ENCODE results near the gene JKAMP. TPM values are rescaled to one million over a fixed set of nuclear protein-coding genes. Genes with fewer than 3 reads are reported as not detected.
A peak's percentile ranks its signal among the peaks of the same experiment; 100 is the strongest.

JKAMP gene
- 29.7 and 35.8 TPM in 2 replicates for total RNA-seq (2022)
- percentile 83 among the genes with signal in this experiment for Bru-seq, nascent RNA
- percentile 90 among the genes with signal in this experiment for BruChase-seq, experiment 1, labeled RNA remaining after a 6-hour chase
- percentile 89 among the genes with signal in this experiment for BruChase-seq, experiment 2, labeled RNA remaining after a 2-hour chase
- long read RNA-seq, transcript JKAMP-203 (7 exons, 1,636 nt), result minor isoform, 23 of 117 reads
- long read RNA-seq, transcript JKAMP-201 (7 exons, 1,726 nt), result major isoform, 73 of 117 reads
- long read RNA-seq, partial matches to known transcripts, result 1 of 117 reads
- long read RNA-seq, other reads (novel, unspliced or antisense), result 14 of 117 reads

GRCh38 chr14:59483819-59484638 is at the start of gene JKAMP, which contains the start of gene L3HYPDH:
JKAMP (plus strand) TSS chr14:59484517; CDS start chr14:59484590, 73 bp downstream.
L3HYPDH (minus strand) TSS chr14:59484408; CDS start chr14:59484316, 92 bp downstream.
- intact Hi-C loops (cut with micrococcal nuclease), result loop anchor here (5.0 kb wide), 2 partner anchors 202 to 213 kb away; no protein-coding TSS in a partner anchor
- H3K4me3 Mint-ChIP-seq (ENCODE audit: unreplicated experiment), result peak within 1 kb of the TSS; percentile 89
- peak; percentile 54 for TF ChIP-seq CTCF (IDR thresholded peaks at IDR 0.05; ENCODE audit: unreplicated experiment)
- no peaks in the 10 kb centered on the region for H3K9me3 Mint-ChIP-seq (ENCODE audit: unreplicated experiment)
- H3K27ac Mint-ChIP-seq (ENCODE audit: low read depth, unreplicated experiment), result peak within 1 kb of the TSS; percentile 86
- DNase-seq (ENCODE audit: unreplicated experiment), result peak; percentile 96
- POLR2A ChIA-PET, result interaction anchor here (0.5 to 3.0 kb wide), 49 partner anchors 9 to 1186 kb away, joined by 3 to 19 read pairs (median 4); partner anchors contain the start of genes ARID4A, DAAM1, KIAA0586 and PPM1A
- H3K27me3 Mint-ChIP-seq (ENCODE audit: insufficient read depth, unreplicated experiment), result no peaks in the 10 kb centered on the region
- no TSS peak for BruUV-seq (replicated peaks)
- H3K36me3 Mint-ChIP-seq (ENCODE audit: insufficient read depth, unreplicated experiment), result peaks cover 29% of the 10 kb centered on the region
- H3K4me1 Mint-ChIP-seq (ENCODE audit: insufficient read depth, unreplicated experiment), result peaks cover 37% of the 10 kb centered on the region
- CTCF ChIA-PET, result interaction anchor here (0.6 to 1.3 kb wide), 10 partner anchors 12 to 1059 kb away, joined by 3 to 5 read pairs (median 3); no protein-coding TSS in a partner anchor

GRCh38 chr14:59435101-59435500 is 49.2 kb upstream of the JKAMP start:
- CTCF ChIA-PET, result interaction anchor here (0.6 to 0.7 kb wide), 3 partner anchors 74 to 1190 kb away, joined by 3 to 4 read pairs (median 3); no protein-coding TSS in a partner anchor

GRCh38 chr14:59435987-59436386 is 48.3 kb upstream of the JKAMP start:
- Mint-ChIP-seq H3K9me3 (ENCODE audit: unreplicated experiment) (no peaks in the 10 kb centered on the region), H3K4me3 (ENCODE audit: unreplicated experiment) (no peak overlapping the region), H3K36me3 (ENCODE audit: insufficient read depth, unreplicated experiment) (peaks cover 12% of the 10 kb centered on the region), H3K27ac (ENCODE audit: low read depth, unreplicated experiment) (no peak overlapping the region), H3K4me1 (ENCODE audit: insufficient read depth, unreplicated experiment) (peaks cover 21% of the 10 kb centered on the region), H3K27me3 (ENCODE audit: insufficient read depth, unreplicated experiment) (no peaks in the 10 kb centered on the region)
- no TSS peak for BruUV-seq (replicated peaks)
- no peak for TF ChIP-seq CTCF (IDR thresholded peaks at IDR 0.05; ENCODE audit: unreplicated experiment)
- ChIA-PET CTCF (interaction anchor here (0.6 to 0.7 kb wide), 2 partner anchors 8 to 1190 kb away, joined by 4 to 5 read pairs; no protein-coding TSS in a partner anchor), POLR2A (no interaction called here)
- DNase-seq (ENCODE audit: unreplicated experiment), result no peak
- intact Hi-C loops (cut with micrococcal nuclease), result no loop called here

More at GRCh38 chr14:59435101-59435500, 49.2 kb upstream of the JKAMP start:
- POLR2A ChIA-PET, result no interaction called here
- H3K27ac Mint-ChIP-seq (ENCODE audit: low read depth, unreplicated experiment), result no peak overlapping the region
- H3K4me3 Mint-ChIP-seq (ENCODE audit: unreplicated experiment), result no peak overlapping the region
- no peak for DNase-seq (ENCODE audit: unreplicated experiment)
- BruUV-seq (replicated peaks), result no TSS peak
- no peaks in the 10 kb centered on the region for H3K27me3 Mint-ChIP-seq (ENCODE audit: insufficient read depth, unreplicated experiment)
- H3K9me3 Mint-ChIP-seq (ENCODE audit: unreplicated experiment), result no peaks in the 10 kb centered on the region
- TF ChIP-seq CTCF (IDR thresholded peaks at IDR 0.05; ENCODE audit: unreplicated experiment), result no peak
- peaks cover 12% of the 10 kb centered on the region for H3K36me3 Mint-ChIP-seq (ENCODE audit: insufficient read depth, unreplicated experiment)
- intact Hi-C loops (cut with micrococcal nuclease), result no loop called here
- H3K4me1 Mint-ChIP-seq (ENCODE audit: insufficient read depth, unreplicated experiment), result peaks cover 21% of the 10 kb centered on the region

Measured in MCF 10A (cell line).